ENCODE measurements around the gene RPRD2.

- TF ChIP-seq EZH2 (IDR thresholded peaks at IDR 0.05; ENCODE audit: low read depth) (no peak), CTCF (conservative IDR thresholded peaks at IDR 0.05) (no peak)
These were observed 152.2 kb downstream of the RPRD2 start for GRCh38 chr1:150516050-150516591.
